SH-SY5Y (cell line): Measurements from ENCODE around the gene XAB2.

Source experiments
- GATA2 ChIP-seq: IDR thresholded peaks from 2 replicates; pipeline ENCODE4 v1.6.1; 2011; ENCODE audit warnings: mild to moderate bottlenecking, low read depth, low read length
- GATA3 ChIP-seq: IDR thresholded peaks from 2 replicates; pipeline ENCODE4 v1.6.1; 2011; ENCODE audit warnings: low read depth, mild to moderate bottlenecking, low read length, moderate library complexity

DNA sequence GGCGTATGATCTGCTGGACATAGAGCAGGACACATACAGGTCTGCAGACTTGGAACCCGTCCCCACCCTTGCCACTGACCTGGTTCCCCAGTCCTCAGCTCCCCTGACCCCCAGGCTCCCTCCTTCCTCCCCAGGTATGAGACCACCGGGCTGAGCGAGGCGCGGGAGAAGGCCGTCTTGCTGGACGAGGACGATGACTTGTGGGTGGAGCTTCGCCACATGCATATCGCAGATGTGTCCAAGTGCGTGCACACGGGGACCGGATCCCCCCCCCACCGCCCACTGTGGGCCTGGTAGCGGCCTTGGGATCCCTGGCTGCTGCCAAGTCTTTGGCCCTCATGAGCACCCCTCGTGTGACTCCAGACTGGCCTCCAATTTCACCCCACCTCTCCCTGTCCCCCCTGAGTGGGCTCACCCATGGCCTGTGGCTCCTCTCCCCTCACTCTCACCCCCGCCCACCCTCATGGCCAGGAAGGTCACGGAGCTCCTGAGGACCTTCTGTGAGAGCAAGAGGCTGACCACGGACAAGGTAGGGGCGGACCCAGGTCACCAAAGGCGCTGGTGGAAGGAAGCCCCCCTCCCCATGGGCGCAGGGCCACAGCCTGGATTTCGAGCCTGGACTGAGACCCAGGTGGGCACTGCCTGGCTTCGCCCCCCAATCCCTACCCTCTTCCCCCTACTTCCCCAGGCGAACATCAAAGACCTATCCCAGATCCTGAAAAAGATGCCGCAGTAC, 13.1 kb upstream of the XAB2 start:
- TF ChIP-seq GATA2 (no peak), GATA3 (no peak)
